Ectodermal cell (in vitro differentiated cells): ENCODE measurements around the gene LINS1. TPM values are rescaled to one million over a fixed set of nuclear protein-coding genes. Genes with fewer than 3 reads are reported as not detected.

Source experiments
- H3K27ac ChIP-seq: 2 replicates; pipeline ENCODE4 v1.7.0; 2013; ENCODE audit warnings: mild to moderate bottlenecking, low read depth, low read length; ENCODE audit not compliant: insufficient read depth, poor library complexity, severe bottlenecking
- H3K27me3 ChIP-seq: 2 replicates; pipeline ENCODE4 v1.7.0; 2013; ENCODE audit warnings: mild to moderate bottlenecking, low read length; ENCODE audit not compliant: insufficient read depth, control insufficient read depth, poor library complexity, severe bottlenecking
- H3K36me3 ChIP-seq: one replicate; pipeline ENCODE4 v1.7.0; 2013; ENCODE audit warnings: low read length; ENCODE audit not compliant: control insufficient read depth, insufficient read depth
- H3K4me1 ChIP-seq: one replicate; pipeline ENCODE4 v1.7.0; 2013; ENCODE audit warnings: low read length; ENCODE audit not compliant: control insufficient read depth, insufficient read depth
- H3K4me3 ChIP-seq: 2 replicates; pipeline ENCODE4 v1.7.0; 2013; ENCODE audit warnings: low read depth, low read length, control low read depth; ENCODE audit not compliant: insufficient read depth
- H3K9me3 ChIP-seq: 2 replicates; pipeline ENCODE4 v1.7.0; 2013; ENCODE audit warnings: mild to moderate bottlenecking, low read length, moderate library complexity; ENCODE audit not compliant: control insufficient read depth
- WGBS, 2 experiments: methylation state at CpG; one replicate each; pipeline ENCODE4 v1.1.7; 2013; ENCODE audit warnings: missing lambda C conversion rate in 2 of 2; 5-methylcytosine and 5-hydroxymethylcytosine counted together
- polyA plus RNA-seq, 4 experiments: library from polyadenylated mRNA; stranded (reverse); fragments of 50-300 nt; gene quantifications; one replicate each; pipeline ENCODE4 v1.2.3, GENCODE V29; 2013

Gene LINS1, protein sequence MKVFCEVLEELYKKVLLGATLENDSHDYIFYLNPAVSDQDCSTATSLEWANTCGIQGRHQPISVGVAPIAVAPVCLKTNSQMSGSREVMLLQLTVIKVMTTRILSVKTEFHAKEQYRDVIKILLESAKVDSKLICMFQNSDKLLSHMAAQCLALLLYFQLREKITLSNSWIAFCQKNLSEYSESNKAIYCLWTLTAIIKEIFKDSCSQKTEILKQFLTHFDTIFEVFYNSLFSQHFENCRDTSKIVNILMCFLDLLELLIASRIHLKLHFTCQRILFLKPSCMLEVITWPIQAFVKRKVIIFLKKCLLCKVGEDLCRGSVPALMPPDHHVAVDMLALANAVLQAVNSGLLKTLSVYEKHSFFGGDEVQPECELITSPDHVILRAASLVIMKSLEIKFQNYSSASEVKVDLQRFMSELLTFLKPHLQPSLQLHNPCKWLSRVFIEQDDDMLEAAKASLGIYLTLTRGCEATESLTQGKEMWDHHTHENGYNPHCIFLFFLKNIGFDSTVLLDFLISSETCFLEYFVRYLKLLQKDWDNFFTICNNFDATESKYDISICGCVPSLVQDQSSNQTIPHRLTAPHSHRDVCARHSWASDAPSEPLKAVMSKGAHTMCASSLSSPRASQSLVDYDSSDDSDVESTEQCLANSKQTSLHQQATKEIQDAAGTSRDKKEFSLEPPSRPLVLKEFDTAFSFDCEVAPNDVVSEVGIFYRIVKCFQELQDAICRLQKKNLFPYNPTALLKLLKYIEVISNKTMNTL
- polyA plus RNA-seq (2013, experiment 1 of 4) = 16.8 TPM
- 13.9 TPM for polyA plus RNA-seq (2013, experiment 2 of 4)
- 16.7 TPM for polyA plus RNA-seq (2013, experiment 3 of 4)
- 16.2 TPM for polyA plus RNA-seq (2013, experiment 4 of 4)

DNA sequence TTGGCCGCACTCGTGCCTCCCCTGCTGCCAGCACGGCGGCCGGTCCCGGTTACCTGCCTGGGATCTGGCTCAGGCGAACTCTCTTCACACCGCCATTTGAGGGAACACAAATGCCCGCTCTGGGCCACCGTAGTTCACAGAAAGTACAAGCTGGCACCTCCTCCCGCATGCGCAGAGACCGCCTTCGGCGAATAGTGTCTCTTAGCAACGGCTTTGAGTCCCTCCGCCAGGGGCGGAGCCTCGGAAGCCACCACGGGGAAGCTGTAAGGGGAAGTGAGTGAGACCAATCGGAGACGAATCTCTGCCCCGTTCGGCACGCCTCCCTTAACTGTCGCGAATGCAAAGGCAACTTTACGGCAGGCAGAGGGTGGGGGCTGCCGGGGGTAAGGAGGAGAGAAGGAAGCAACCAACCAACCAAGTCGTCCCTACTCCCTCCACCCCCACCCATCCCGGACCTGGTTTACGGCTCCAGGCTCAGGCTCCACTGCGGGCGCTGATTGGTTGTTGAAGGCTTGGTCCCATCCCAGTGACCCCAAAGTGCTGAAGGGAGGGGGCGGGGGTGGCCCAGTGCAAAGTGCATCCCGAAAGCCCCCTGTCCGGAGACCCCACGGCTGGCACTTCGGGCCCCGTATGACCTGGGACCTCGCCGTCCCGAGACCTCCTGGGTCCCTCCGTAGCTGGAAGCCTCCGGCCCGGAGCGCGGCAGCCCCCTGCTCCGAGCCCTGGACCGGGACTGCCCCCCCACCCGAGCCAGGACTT, at the start of gene LINS1, which contains the start of gene ASB7:
TSS of gene LINS1 (minus strand) at position 121 of the 759 bp plus-strand sequence. CDS start 21,342 bp downstream, outside the sequence.
TSS of gene ASB7 (plus strand) at position 526 of the 759 bp plus-strand sequence. CDS start 9,628 bp downstream, outside the sequence.
- H3K4me3 ChIP-seq = peak within 1 kb of the TSS; percentile 66
- WGBS, 2 experiments = 0% methylated on average over 50 to 51 of the region's 51 CpGs

DNA sequence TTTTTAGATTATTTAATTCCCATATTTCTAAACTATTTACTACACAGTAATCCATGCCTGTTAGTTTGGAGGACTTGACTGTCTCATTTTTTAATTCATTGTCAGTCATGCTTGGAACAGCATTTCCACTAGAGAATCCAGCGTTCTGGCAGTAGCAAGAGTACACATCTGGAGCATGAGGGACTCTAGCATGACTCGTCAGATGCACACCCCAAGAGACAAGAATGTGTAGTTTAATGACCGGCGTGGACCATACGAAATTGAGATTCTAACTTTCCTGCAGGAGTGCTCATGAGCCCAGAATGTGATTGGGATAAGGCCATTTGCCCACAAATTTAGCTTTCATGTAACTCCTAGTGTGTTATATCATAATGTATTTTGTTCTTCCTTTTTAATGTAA, 49.3 kb upstream of the LINS1 start:
- 96 to 97% methylated on average over 5 of the region's 5 CpGs for WGBS, 2 experiments
- no peaks in the 10 kb centered on the region for H3K36me3 ChIP-seq

More for the DNA sequence above, at the start of gene LINS1, which contains the start of gene ASB7:
- Histone ChIP-seq H3K27me3 (no peaks in the 10 kb centered on the region), H3K4me1 (peaks cover 11% of the 10 kb centered on the region), H3K36me3 (no peaks in the 10 kb centered on the region), H3K9me3 (no peaks in the 10 kb centered on the region), H3K27ac (no peak within 1 kb of the TSS)

DNA sequence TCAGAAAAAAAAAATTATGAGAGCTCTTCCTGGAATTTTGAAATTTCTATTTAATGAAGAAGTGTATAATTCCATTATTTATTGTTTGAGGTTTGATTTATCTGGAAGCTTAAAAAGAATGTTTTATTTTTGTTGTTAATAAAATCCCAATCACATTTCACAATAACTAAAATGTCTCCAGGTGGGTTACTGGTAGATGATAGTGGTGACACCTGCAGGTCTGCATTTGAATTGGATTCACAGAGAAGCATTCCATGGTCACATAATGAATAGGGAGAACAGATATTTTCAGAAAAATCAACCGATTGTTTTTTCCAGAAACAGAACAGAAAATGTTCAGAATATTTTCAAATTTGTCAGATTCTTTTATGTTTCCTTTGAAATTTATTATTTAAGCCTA, 48.7 kb upstream of the LINS1 start:
- Histone ChIP-seq H3K27ac (no peak overlapping the region), H3K9me3 (no peaks in the 10 kb centered on the region), H3K27me3 (no peaks in the 10 kb centered on the region), H3K4me1 (no peaks in the 10 kb centered on the region), H3K4me3 (no peak overlapping the region), H3K36me3 (no peaks in the 10 kb centered on the region)
- WGBS, 2 experiments = 82% methylated on average over 1 of the region's 1 CpG; no CpG with 5 or more reads in 1 of the 2 experiments

More for the DNA sequence above, 49.3 kb upstream of the LINS1 start:
- no peak overlapping the region for H3K27ac ChIP-seq
- H3K27me3 ChIP-seq = no peaks in the 10 kb centered on the region
- no peak overlapping the region for H3K4me3 ChIP-seq
- no peaks in the 10 kb centered on the region for H3K4me1 ChIP-seq
- H3K9me3 ChIP-seq = no peaks in the 10 kb centered on the region

DNA sequence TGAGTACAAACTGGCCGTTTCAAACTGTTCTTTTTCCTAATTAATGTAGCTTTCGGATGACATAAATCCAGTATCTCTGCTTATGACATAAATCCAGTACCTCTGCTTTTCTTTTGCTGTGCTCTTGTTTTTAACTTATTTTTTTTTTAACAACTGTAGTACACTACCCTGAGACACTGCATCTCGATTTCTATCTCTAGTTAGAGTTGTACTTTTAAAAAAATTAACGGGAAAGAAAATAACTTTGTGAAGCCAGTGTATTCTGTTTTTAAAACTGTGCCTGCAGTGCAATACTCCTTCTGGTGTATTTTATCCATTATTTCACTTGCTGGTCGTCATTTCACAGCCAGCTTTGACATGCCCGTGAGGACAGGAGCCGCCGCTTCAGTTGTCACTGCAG, 47.0 kb upstream of the LINS1 start:
- H3K4me3 ChIP-seq = no peak overlapping the region
- no peaks in the 10 kb centered on the region for H3K9me3 ChIP-seq
- 94% methylated on average over 8 of the region's 8 CpGs for WGBS, 2 experiments
- no peak overlapping the region for H3K27ac ChIP-seq
- H3K4me1 ChIP-seq = no peaks in the 10 kb centered on the region
- no peaks in the 10 kb centered on the region for H3K36me3 ChIP-seq
- H3K27me3 ChIP-seq = no peaks in the 10 kb centered on the region

DNA sequence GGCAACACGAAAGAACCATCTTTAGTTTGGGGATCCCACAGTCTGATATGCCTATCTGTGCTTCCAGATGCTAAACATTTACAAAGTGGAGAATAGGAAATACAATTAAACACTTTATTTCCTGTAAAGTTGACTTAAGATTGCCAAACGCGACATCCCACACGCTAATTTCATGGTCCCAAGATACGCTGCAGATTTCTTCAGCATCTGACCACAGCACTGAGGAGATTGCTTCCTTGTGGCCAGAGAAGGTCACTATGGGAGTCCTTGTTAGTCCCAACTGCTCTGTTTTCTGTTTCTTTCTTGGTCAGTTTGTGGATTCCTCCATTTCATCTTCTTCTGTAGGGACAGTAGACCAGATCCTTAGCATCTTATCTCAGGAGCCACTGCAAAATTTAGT, 43.7 kb upstream of the LINS1 start:
- 93 to 99% methylated on average over 5 of the region's 5 CpGs for WGBS, 2 experiments
- no peaks in the 10 kb centered on the region for H3K9me3 ChIP-seq
- H3K36me3 ChIP-seq = no peaks in the 10 kb centered on the region
- no peaks in the 10 kb centered on the region for H3K4me1 ChIP-seq
- no peak overlapping the region for H3K27ac ChIP-seq
- no peaks in the 10 kb centered on the region for H3K27me3 ChIP-seq
- H3K4me3 ChIP-seq = no peak overlapping the region

DNA sequence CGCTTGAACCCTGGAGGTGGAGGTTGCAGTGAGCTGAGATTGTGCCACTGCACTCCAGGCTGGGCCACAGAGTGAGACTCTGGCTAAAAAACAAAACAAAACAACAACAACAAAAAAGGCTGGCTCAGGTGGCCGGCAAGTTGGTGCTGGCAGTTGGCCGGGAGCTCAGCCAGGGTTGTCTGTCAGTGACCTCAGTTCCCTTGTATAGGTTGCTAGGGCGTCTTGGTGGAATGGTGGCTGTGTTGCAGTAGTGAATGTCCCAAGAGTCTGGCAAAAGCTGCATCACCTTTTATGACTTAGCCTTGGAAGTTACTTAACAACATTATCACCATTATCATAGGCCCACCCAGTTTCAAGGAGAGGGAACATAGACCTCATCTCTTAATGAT, 41.0 kb upstream of the LINS1 start:
- Histone ChIP-seq H3K27me3 (no peaks in the 10 kb centered on the region), H3K27ac (no peak overlapping the region), H3K9me3 (no peaks in the 10 kb centered on the region), H3K36me3 (no peaks in the 10 kb centered on the region), H3K4me3 (no peak overlapping the region), H3K4me1 (no peaks in the 10 kb centered on the region)
- WGBS, 2 experiments = 90 to 93% methylated on average over 4 of the region's 4 CpGs

DNA sequence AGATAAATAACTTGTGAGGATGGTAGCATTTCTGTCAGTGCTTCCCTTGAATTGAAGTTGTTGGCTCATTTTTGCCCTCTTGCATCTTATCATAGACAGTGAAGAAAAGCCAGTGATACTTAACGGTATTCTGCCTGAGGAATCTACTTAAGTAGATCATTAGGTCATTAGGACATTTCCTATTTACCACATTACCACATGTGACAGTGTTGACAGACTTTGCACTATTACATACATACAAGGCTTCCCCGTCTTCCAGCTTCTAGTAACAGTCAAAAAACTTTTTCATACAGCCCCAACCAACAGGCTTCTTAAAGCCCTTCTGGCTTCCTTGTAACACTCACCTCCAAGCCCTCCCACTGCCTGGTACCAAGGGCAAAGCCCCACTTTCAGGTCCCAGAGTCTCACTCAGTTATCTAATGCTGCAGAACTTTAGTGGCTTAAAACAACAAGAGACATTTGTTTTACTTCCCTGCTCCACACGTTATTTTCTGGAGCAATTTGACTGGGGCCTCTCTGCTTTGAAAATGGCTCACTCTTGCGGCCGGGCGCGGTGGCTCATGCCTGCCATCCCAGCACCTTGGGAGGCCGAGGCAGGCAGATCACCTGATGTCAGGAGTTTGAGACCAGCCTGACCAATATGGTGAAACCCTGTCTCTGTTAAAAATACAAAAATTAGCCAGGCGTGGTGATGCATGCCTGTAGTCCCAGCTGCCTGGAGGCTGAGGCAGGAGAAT, 40.4 kb upstream of the LINS1 start:
- Histone ChIP-seq H3K27ac (no peak overlapping the region), H3K36me3 (no peaks in the 10 kb centered on the region), H3K9me3 (no peaks in the 10 kb centered on the region), H3K4me1 (no peaks in the 10 kb centered on the region), H3K4me3 (no peak overlapping the region), H3K27me3 (no peaks in the 10 kb centered on the region)
- 83 to 90% methylated on average over 9 of the region's 9 CpGs for WGBS, 2 experiments

DNA sequence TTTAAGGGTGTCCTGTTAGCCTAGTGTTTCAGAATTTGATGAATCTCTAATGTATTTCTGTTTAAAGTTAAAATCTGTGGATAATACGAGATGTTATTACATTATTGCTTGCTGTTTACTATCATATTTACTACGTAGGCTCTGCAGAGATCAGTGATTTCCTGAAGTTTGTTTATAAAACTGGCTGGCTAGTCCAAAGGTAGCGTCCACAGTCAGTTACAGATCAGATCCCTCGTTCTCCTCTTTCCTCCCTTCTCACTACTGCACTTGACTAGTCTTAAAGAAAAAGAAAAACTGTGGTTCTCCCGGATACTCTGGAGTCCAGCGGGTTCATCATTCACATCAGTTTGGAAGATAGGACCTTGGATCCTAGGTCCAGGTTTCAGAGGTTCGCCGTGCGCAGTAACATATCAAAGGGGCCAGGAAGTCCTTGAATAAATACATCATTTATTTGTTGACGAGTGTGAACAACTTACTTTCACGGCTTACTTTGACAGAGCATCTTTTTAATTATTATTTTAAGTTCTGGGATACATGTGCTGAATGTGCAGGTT, 36.3 kb upstream of the LINS1 start:
- Histone ChIP-seq H3K4me3 (no peak overlapping the region), H3K4me1 (no peaks in the 10 kb centered on the region), H3K36me3 (no peaks in the 10 kb centered on the region), H3K9me3 (no peaks in the 10 kb centered on the region), H3K27ac (no peak overlapping the region), H3K27me3 (no peaks in the 10 kb centered on the region)
- 95 to 96% methylated on average over 11 of the region's 11 CpGs for WGBS, 2 experiments

DNA sequence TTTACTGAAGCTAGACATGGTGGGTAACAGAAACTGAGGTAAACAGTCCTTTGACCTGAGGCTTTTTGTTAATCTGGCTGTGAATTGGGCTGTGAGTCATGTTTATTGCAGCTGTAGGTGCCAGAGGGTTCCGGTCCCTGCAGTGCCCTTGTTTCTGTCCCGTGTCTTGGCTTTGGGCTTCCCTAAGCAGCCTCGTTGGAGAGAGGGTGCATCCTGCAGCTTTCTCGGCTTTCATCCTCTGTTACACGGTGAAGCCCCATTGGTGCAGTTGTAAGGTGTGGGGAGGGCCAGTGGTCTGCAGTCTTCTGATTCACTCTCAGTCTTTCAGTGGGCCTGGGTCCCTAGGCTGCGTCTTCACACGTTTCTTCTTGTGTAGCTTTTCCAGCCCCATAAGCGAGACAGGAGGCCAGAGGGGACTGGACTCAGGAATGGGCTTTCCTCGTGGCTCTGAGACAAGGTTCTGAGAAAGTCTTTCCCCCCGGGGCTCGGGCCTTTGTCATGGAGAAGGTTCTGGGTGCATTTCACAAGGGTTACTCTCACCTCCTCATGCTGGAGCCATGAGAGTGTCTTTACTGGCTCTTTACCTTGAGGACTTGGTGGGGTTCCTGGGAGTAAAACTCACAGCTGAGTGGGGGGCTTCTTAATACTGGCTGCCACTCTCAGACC, 33.6 kb upstream of the LINS1 start:
- Histone ChIP-seq H3K27me3 (no peaks in the 10 kb centered on the region), H3K4me1 (no peaks in the 10 kb centered on the region), H3K27ac (no peak overlapping the region), H3K4me3 (no peak overlapping the region), H3K36me3 (peaks cover 8% of the 10 kb centered on the region), H3K9me3 (no peaks in the 10 kb centered on the region)
- WGBS, 2 experiments = 41 to 45% methylated on average over 11 of the region's 11 CpGs
